MG63 (cell line): Measurements from ENCODE around the gene KLLN. TPM values are rescaled to one million over a fixed set of nuclear protein-coding genes. Genes with fewer than 3 reads are reported as not detected.
"Not testable (repeated sequence)": the region's sequence is repeated elsewhere in the genome, so short reads cannot be mapped to it uniquely, and the experiment has no call there.

Experiments
- DNase-seq: peaks from one replicate; pipeline ENCODE4 v3.0.0-alpha.2; 2020
- H3K27me3 ChIP-seq: fragments of 250-450 bp; sonication (Bioruptor Pico); 2 replicates; pipeline ENCODE4 v1.5.1; 2020; ENCODE audit warnings: mild to moderate bottlenecking, moderate library complexity
- H3K36me3 ChIP-seq: fragments of 250-450 bp; sonication (Bioruptor Pico); 2 replicates; pipeline ENCODE4 v1.5.1; 2020; ENCODE audit warnings: mild to moderate bottlenecking, moderate library complexity
- H3K4me3 ChIP-seq: fragments of 250-450 bp; sonication (Bioruptor Pico); 2 replicates; pipeline ENCODE4 v1.5.1; 2020; ENCODE audit warnings: mild to moderate bottlenecking, moderate library complexity
- H3K9me3 ChIP-seq: fragments of 250-450 bp; sonication (Bioruptor Pico); 2 replicates; pipeline ENCODE4 v1.5.1; 2020; ENCODE audit warnings: mild to moderate bottlenecking, moderate library complexity
- total RNA-seq: library from RNA; depleted of rRNA; stranded (reverse); fragments of >200 nt; shearing (Covaris generic); gene quantifications from 2 replicates; pipeline ENCODE4 v1.2.3, GENCODE V29; 2014; ENCODE audit warnings: low replicate concordance

Gene KLLN
- total RNA-seq, 1 experiment from 2014 or later, result not detected

DNA sequence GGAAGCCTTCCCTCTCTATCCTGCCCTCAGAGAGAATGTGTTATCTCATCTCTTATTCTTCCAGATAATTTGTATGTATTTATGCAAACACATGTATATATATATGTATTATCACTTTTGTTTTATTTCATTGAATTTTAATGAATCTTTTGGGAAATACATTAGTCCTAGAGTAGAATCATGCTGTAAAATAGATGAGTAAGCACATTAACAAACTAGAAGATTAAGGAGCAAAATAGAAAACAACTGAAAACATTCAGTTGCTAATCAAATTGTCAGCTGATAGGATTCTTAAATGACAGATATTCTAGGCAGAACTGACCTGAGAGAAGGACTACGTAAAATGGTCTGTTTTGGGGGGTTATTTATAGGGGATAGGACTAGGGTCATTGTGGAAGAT is 11.2 kb downstream of the KLLN start:
- H3K36me3 ChIP-seq, result no peaks in the 10 kb centered on the region
- no peaks in the 10 kb centered on the region for H3K27me3 ChIP-seq
- H3K4me3 ChIP-seq, result no peak overlapping the region
- DNase-seq, result no peak
- no peaks in the 10 kb centered on the region; the same call in 1 of the 2 replicates for H3K9me3 ChIP-seq

GRCh38 chr10:87850742-87851205 is 12.6 kb downstream of the KLLN start:
- Histone ChIP-seq H3K36me3 (no peaks in the 10 kb centered on the region), H3K27me3 (no peaks in the 10 kb centered on the region), H3K9me3 (no peaks in the 10 kb centered on the region; the same call in 1 of the 2 replicates), H3K4me3 (no peak overlapping the region)
- DNase-seq, result peak; percentile 42

- DNase-seq, result no peak
- Histone ChIP-seq H3K27me3 (no peaks in the 10 kb centered on the region), H3K36me3 (no peaks in the 10 kb centered on the region), H3K4me3 (no peak overlapping the region), H3K9me3 (no peaks in the 10 kb centered on the region)
These were observed 14.3 kb downstream of the KLLN start for GRCh38 chr10:87849001-87849400.

- no peak for DNase-seq
- Histone ChIP-seq H3K4me3 (no peak overlapping the region), H3K9me3 (no peaks in the 10 kb centered on the region), H3K36me3 (no peaks in the 10 kb centered on the region), H3K27me3 (no peaks in the 10 kb centered on the region)
These were observed 15.8 kb downstream of the KLLN start for GRCh38 chr10:87847550-87847949.

GRCh38 chr10:87846711-87847110 is 16.6 kb downstream of the KLLN start:
- H3K4me3 ChIP-seq, H3K27me3 ChIP-seq, DNase-seq, H3K9me3 ChIP-seq, H3K36me3 ChIP-seq: not testable (repeated sequence)

GRCh38 chr10:87846023-87846422 is 17.3 kb downstream of the KLLN start:
- Histone ChIP-seq H3K9me3 (no peaks in the 10 kb centered on the region), H3K4me3 (no peak overlapping the region), H3K27me3 (no peaks in the 10 kb centered on the region), H3K36me3 (no peaks in the 10 kb centered on the region)
- DNase-seq, result no peak

DNA sequence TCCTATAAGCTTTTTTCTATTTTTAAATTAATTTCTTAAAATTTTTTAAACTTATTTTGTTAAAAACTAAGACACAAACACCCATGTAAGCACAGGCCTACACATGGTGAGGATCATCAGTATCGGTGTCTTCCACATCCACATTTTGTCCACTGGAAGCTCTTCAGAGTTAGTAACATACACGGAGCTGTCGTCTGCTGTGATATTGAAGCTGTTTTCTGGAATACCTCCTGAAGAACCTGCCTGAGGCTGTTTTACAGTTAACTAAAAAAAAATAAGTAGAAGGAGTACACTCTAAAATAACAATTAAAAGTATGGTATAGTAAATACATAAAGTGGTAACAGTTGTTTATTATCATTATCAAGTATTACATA is 17.7 kb downstream of the KLLN start:
- no peak for DNase-seq
- Histone ChIP-seq H3K27me3 (no peaks in the 10 kb centered on the region), H3K4me3 (no peak overlapping the region), H3K9me3 (no peaks in the 10 kb centered on the region), H3K36me3 (no peaks in the 10 kb centered on the region)

DNA sequence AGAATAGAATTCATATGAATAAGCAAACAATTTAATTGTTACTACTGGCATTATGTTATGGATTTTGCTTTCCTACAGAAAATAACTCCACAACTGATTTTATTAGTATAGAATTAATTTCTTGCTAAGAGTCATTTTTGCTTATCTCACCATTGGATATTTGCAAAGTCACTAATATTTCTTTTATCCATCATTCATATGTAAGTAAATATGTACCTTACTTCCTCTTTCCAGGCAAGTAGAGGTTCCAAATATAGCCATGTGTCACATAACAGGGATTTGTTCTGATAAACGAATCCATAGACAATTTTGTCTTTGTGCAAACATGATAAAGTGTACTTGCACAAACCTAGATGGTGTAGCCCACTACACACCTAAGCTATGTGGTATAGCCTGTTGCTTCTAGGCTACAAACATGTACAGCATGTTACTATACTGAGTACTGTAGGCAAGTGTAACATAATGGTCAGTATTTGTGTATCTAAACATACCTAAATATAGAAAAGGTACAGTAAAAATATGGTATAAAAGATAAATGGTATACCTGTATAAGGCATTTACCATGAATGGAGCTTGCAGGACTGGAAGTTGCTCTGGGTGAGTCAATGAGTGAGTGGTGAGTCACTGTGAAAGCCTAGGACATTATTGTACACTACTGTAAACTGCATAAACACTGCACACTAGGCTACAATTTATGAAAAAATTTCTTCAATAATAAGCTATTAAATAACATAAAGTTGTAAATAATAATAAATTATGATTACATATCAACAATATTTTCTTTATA is 18.3 kb downstream of the KLLN start:
- Histone ChIP-seq H3K27me3 (no peaks in the 10 kb centered on the region), H3K9me3 (no peaks in the 10 kb centered on the region), H3K36me3 (no peaks in the 10 kb centered on the region), H3K4me3 (no peak overlapping the region)
- peak; percentile 47 for DNase-seq

- no peak for DNase-seq
These were observed 19.6 kb downstream of the KLLN start for GRCh38 chr10:87843714-87844113.

DNA sequence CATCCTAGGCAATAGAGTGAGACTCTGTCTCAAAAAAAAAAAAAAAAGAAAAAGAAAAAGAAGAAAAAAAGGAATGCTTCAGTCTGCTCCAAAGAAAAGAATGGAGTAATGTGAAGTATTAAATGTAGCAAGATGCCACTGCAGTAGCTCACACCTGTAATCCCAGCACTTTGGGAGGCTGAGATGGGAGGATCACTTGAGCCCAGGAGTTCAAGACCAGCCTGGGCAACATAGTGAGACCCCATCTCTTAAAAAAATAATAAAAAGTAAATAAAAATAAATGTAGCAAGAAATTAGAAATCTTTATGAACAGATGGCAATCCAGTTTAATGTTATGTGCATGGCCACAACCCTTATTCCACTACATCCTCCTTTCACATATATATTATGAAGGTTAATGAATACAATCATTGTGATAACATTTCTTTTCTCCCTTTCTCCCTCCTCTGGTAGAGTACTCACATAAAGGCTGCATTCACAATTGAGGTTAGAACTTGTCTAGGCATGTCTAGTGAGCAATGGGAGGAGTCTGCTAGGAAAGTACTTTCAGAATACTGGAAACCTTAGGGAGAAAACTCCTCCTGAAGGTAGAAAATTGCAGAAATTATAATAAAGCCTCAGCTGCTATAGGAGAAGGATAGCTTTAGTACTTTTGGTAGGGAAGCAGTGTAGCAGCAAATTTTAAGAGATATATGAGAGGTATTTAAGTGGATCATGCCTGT is 20.4 kb downstream of the KLLN start:
- Histone ChIP-seq H3K36me3 (no peaks in the 10 kb centered on the region), H3K9me3 (no peaks in the 10 kb centered on the region), H3K27me3 (no peaks in the 10 kb centered on the region), H3K4me3 (no peak overlapping the region)
- no peak for DNase-seq

More at GRCh38 chr10:87843714-87844113, 19.6 kb downstream of the KLLN start:
- H3K9me3 ChIP-seq, result no peaks in the 10 kb centered on the region
- no peak overlapping the region for H3K4me3 ChIP-seq
- no peaks in the 10 kb centered on the region for H3K36me3 ChIP-seq
- H3K27me3 ChIP-seq, result no peaks in the 10 kb centered on the region

- Histone ChIP-seq H3K4me3 (no peak overlapping the region), H3K27me3 (no peaks in the 10 kb centered on the region), H3K9me3 (no peaks in the 10 kb centered on the region), H3K36me3 (no peaks in the 10 kb centered on the region)
- no peak for DNase-seq
These were observed 21.1 kb downstream of the KLLN start for GRCh38 chr10:87842220-87842641.

GRCh38 chr10:87841186-87841585 is 22.1 kb downstream of the KLLN start:
- DNase-seq, result no peak
- Histone ChIP-seq H3K4me3 (no peak overlapping the region), H3K9me3 (peaks cover 2% of the 10 kb centered on the region; the same call in 1 of the 2 replicates), H3K36me3 (no peaks in the 10 kb centered on the region), H3K27me3 (no peaks in the 10 kb centered on the region)

DNA sequence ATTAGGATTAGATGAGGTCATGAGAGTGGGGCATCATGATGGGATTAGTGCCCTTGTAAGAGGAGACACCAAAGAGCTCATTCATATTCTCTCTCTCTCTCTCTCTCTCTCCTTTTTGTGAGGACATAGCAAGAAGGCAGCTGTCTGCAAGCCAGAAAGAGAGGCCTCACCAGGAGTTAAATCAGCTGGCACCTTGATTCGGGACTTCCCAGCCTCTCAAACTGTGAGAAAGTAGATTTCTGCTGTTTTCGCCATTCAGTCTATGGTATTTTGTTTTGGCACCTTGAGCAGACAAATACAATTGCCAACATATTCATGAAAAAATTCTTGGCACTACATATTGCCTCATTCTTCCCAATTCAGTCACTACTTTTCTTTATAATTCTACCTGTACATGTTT is 24.7 kb downstream of the KLLN start:
- H3K9me3 ChIP-seq, result peaks cover 2% of the 10 kb centered on the region; the same call in 1 of the 2 replicates
- DNase-seq, result no peak
- no peaks in the 10 kb centered on the region for H3K27me3 ChIP-seq
- no peaks in the 10 kb centered on the region for H3K36me3 ChIP-seq
- H3K4me3 ChIP-seq, result no peak overlapping the region

DNA sequence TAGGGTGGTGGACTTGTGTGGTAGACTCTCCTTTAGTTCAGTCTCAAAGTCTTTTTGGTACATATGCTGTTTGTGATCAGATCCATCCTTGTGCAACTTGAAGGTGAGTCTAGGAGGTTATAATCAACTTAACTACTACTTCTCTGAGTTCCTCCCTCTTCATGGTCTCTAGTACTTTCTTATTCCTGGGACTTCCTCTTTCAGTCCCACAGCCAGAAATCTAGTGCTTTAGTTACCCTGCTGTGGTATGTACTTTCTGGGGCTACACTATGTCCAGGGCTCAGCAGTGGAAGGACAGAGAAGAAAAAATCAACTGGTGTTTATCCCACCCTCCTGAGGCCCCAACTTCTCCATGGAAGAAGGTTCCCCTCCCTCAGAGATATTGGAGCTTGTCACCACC is 25.9 kb downstream of the KLLN start:
- DNase-seq, result no peak
- Histone ChIP-seq H3K36me3 (no peaks in the 10 kb centered on the region), H3K9me3 (peaks cover 2% of the 10 kb centered on the region; the same call in 1 of the 2 replicates), H3K27me3 (no peaks in the 10 kb centered on the region), H3K4me3 (no peak overlapping the region)

- Histone ChIP-seq H3K27me3 (no peaks in the 10 kb centered on the region), H3K4me3 (no peak overlapping the region), H3K9me3 (peaks cover 2% of the 10 kb centered on the region; the same call in 1 of the 2 replicates), H3K36me3 (no peaks in the 10 kb centered on the region)
- no peak for DNase-seq
These were observed 27.2 kb downstream of the KLLN start for GRCh38 chr10:87836098-87836497.

DNA sequence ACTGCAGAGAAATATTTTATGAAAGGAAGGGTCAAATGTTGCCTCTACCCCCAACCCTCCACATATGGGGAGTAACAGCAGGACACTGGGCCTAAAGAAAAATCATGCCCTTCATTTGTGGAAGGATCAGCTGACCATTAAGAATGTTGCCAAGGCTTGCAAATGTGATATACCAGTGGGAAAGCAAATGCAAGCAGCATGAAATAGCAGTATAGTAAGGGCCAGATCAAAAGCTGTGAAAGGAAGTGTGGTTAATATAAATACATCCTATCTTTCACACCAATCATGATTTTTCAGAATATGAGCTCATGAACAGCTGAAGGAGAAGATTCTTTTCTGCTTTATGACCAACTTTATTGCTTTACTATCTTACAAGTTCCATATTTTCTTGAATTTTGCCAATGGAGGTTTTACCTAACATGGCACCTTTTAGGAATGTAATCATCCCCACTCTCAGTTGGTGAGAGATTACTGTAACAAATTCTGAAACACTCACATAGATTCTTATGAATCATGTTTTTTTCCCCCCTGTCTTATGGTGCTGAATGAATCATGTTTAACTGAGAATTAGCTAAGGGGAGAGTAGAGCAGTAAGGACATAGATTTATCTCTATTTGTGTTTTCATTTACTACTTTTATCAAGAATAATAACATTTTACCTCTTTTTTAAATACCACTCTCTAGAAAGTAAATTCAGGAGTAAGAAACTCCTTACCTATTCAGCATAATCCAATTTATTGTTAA is 33.2 kb downstream of the KLLN start:
- Histone ChIP-seq H3K27me3 (no peaks in the 10 kb centered on the region), H3K9me3 (no peaks in the 10 kb centered on the region), H3K4me3 (no peak overlapping the region), H3K36me3 (no peaks in the 10 kb centered on the region)
- no peak for DNase-seq

GRCh38 chr10:87829051-87829450 is 34.3 kb downstream of the KLLN start:
- not testable (repeated sequence) for H3K36me3 ChIP-seq, DNase-seq

More at GRCh38 chr10:87829051-87829450, 34.3 kb downstream of the KLLN start:
- H3K9me3 ChIP-seq, H3K27me3 ChIP-seq, H3K4me3 ChIP-seq: not testable (repeated sequence)
